NCI-H526 treated with DMSO at 0.1 percent for 48 hours (cell line): ENCODE data around the gene CTNNB1.

ENCODE experiments used
- DNase-seq: peaks from one replicate; lab custom pipeline; 2025; lab: John Stamatoyannopoulos, UW

Gene CTNNB1

DNA sequence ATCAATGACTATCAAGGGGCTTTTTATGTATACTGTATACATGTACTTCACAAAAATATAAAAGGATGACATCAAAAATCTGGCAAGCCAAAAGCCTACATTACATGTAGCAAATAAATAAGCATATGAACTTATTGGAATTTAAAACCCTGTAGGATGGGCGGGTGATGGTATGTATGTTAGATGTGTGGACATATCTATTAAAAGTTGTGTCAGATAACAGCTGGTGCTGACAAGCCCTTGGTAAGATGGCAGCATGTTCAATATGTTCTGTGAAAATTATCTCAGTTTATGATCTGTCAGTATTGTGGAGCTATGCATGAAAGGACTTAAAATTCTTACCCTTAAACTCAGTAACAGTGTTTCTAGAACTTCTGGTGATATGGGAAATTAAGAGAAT, 20.1 kb downstream of the CTNNB1 start:
- no peak for DNase-seq

DNA sequence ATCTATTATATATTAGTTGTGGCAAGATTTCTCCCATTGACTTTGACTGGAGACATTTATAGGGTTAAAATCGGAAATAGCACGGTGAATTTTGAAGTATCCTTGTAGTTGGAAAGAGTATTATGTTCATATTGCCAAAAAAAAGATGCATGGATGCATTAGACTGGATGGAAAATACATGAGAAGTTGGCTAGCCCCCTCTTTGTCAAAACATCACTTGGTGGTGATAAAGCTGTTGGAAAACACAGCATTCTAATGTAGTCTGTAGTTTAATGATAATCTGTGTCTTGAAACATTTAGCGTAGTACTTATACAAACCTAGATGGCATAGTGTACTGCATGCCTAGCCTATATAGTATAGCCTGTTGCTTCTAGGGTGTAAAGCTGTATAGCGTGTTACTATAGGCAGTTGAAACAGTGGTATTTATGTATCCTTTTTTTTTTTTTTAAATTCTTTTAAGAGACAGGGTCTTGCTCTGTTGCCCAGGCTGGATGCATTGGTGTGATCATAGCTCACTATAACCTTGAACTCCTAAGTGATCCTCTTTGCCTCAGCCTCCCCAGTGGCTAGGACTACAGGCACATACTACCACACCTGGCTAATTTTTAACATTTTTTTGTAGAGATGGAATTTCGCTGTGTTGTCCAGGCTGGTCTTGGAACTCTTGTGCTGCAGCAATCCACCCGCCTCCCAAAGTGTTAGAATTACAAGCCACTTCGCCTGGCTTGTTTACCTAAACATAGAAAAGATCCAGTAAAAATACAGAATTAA, 21.8 kb downstream of the CTNNB1 start:
- no peak for DNase-seq

- DNase-seq = no peak
Observed at GRCh38 chr3:41222012-41222411, 22.7 kb downstream of the CTNNB1 start.

DNA sequence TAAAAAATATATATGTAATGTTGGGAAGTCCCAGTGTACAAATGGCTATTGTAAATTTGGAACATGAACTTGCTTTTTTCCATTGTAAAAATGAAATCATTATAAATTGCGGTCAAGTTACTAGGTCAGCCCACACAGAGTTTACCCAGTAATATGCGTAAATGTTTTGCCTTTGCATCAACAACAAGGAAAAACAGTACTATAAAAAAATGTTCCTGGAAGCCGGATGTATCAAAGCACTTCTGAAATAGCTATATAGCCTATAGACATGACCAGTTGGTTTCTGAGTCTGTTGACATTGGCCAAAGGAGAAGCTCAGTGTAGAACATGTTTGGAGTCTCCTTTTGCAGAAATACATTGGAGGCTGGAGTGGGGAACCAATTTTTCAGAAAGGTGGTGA, 23.2 kb downstream of the CTNNB1 start:
- DNase-seq = no peak

GRCh38 chr3:41223078-41223477, 23.8 kb downstream of the CTNNB1 start:
- no peak for DNase-seq

GRCh38 chr3:41223691-41224090, 24.4 kb downstream of the CTNNB1 start:
- DNase-seq = no peak

- no peak for DNase-seq
Observed at GRCh38 chr3:41224120-41224806, 25.0 kb downstream of the CTNNB1 start.

DNA sequence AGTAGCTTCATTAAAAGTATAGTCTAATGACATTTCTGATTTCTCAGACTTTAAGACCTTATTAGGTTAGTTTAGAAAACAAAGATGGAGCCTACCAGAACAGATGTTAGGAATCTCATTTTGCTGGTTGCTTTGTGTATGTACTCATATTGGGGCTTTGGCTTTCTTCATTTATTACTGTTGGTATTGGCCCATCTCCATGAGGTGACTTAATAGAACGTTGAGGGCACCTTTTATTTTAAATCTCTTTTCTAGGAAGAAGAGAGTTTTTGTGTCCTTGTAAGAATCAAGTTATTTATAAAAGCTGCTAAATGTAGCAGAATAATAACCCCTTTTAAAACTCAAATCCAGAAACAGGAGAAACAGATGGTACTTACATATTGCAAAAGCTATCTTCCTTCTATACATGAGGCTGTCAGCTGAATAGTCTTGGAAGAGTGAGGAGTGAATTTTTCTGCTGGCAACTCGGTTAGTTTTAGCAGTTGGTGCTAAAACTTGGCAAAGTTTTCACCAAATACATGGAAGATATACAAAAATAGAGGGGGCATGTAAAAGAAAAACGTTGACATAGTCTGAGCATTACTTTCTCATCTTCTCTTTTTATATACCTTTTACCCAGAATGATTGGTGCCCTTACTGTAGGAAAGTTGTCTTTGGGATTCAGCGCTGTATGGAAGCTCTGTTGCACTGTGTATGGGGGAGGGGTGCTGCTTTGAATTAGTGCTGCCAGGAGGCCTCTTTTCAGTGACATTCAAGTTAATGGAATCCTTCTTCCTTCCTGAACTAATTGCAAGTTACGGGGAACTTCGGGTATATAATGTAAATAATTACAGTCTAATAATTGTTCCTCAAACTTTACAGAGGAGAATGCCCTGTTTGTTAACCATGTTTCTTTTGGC, 35.8 kb downstream of the CTNNB1 start:
- DNase-seq = no peak

GRCh38 chr3:41236228-41236627, 36.9 kb downstream of the CTNNB1 start:
- DNase-seq = no peak

DNA sequence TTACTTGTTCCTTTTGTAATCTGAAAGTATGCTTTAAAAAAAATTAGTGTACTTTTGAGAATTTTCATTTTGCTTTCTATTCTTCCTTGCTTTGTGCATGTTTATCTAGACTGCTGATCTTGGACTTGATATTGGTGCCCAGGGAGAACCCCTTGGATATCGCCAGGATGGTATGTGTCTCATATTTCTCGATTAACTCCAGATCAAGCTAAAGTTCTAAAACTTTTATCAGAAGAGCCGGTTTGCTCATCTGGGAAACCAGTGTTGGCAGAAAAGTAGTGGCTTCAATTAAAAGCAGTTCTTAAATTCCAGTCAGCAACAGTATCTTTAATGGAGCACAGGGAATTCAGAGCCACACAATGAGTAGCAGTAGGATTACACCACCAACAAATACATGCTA, 38.6 kb downstream of the CTNNB1 start:
- no peak for DNase-seq

GRCh38 chr3:41239587-41239986, 40.3 kb downstream of the CTNNB1 start:
- no peak for DNase-seq

GRCh38 chr3:41241161-41241560, 41.9 kb downstream of the CTNNB1 start:
- no peak for DNase-seq

DNA sequence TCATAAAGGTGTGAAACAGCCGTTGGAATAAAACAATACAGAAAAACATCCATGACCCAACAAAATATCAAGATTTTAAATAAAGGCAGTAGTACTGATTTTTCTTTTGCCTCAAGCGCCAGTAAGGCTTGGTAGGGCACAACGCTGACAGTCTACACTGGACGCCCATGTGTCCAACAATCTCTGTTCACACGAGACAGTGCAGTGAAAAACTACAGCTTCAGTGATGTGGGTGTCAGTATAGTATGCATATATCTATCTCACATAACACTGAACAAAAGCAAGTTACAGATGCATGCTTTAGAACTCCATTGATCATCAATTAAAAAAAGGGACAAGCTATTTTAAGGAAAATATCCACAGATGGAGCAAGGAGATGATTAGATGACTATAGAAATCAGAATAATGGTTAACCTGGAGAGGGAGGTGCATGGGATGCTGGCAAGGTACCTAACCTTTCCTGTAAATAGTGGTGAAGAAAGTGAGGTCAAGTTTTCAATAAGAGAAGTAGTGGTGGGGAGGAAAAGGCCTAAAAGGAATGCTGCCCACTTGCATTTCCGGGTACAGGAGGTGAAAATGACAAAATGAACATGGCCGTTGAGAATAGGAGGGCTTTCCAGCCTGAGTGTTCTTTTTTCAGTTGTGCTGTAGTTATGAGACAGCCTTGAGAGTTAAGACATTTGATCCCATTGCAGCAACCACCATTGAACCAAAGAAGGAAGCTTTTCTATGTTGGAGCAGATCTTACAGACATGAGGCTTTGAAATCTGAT, 42.7 kb downstream of the CTNNB1 start:
- DNase-seq = no peak

DNA sequence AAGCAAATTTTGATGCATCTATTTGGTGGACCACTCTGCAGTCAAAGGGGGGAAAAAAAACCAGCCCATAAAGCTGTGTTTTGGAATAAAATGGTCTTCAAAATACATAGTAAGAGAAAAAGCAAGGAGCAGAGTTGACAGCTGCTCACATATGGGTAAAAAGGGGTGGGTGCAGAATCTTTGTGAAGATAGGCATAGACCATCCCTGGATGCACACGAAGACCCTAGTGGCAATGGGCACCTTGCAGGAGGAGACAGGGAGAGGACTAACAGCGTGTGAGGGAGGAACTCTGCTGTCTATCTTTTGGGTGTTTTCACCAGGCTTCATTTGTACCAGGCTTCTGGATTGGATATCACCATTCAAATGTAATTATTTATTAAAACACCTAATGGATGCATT, 43.9 kb downstream of the CTNNB1 start:
- no peak for DNase-seq

DNA sequence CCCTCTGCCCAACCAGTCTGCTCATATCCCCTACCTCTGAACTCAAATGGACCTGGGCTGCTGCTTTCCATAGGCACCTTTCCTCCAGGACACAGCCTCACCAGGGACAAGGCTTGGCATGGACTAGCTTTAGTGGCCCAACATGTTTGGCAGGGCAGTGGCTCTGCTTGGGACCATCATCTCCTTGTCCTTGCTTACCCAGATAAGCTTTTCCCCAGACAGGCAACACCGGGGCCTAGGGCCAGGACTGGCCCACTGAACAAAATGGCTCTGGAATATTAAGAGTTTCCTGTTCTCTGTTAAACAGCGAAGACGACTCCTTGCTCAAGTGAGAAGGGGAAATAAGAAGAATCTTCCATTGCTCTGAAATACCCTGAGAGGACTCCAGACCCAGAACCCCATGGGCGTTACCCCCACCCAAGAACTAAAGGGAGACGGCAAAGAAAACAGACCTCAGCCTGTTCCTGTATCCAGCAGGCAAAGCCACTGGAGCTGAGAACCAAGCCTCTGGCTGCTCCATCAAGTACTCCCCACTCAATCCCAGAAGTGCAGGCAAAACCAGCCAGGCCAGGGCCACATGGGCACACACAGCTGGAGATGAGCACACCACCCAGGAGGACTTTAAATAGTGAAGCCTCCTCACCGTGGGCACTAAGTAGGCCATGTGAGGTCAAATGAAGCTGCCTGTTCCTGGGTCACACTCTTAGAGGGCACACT, 45.5 kb downstream of the CTNNB1 start:
- DNase-seq = no peak

DNA sequence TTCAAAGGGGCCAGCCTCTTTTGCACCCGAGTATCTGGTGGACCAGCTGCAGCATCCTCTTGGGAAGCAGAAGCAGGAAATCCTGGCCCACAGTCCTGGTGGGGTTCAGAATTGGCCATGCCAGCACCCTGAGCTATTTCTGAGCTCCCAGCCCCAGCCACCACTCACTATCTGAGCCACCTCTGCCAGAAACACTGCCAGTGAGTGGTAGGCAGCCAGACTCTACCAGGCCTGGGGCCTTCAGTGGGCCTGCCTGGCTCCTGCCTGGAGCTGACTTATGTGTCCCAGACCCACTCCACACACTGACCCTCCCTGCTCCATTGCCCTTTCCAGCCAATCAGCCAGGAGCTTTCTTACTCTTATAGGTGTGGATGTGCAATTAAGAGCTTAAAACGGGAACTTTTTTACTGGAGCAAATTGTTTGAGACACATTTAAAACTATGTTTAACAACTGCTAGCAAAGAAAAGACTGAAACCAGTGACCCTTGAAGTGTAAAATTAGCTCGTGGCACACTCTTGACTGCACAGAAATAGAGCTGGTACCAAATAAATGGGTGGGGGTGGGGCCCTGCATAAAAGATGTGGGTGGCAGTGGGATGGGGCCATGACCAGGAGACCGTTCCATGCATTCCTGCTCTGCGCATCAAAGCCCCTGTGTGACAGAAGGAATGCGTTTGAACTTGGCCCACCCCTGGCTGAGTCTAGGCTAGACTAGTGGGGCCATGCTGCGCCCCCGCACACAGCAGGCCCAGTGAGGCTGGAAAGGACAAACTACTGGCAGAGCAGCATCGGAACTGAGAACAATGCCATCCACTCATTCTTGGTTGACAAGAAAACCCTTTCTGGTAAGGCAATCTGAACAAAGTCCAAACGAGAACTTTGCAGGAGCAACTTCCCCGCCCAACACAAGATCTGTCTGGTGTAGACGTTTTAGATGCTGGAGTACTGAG, 48.0 kb downstream of the CTNNB1 start:
- DNase-seq = no peak

- DNase-seq = no peak
Observed at GRCh38 chr3:41248525-41248924, 49.2 kb downstream of the CTNNB1 start.

DNA sequence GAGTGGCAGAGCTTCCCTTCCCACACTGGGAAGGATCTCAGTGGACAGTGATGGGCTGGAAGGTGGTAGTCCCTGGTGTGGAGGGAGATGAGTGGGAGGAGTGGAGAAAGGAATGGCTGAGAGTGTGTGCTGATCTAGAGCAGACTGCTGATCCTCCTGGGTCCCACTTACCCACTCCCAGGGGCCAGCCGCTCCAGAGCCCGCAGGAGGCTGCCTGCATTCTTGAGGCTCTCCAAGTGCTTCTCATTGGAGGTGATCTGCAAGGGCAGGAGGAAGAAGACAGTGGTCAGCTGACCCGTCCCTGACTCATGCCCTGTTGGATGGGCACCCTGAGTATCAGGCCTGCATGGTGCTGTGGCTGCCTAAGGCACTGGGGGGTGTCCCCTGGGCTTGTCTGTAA, 50.0 kb downstream of the CTNNB1 start:
- DNase-seq = no peak

DNA sequence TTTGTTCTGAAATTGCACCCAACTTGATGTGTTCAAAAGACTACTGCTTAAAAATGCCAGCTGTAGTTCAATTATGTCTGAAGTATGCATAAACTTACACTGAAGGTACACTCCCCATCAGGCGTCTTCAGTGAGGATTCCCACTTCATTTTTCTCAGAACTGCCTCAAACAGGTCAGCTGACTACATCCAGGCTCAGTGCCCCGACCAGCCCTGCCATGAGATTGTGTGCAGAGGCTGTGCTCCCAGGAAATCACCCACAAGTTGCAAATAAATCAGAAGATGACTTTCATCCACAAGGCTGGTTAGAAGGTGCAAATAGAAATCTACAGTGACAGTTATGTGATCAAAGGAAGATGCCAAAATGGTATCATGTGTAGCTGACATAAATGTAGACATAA, 51.5 kb downstream of the CTNNB1 start:
- no peak for DNase-seq

DNA sequence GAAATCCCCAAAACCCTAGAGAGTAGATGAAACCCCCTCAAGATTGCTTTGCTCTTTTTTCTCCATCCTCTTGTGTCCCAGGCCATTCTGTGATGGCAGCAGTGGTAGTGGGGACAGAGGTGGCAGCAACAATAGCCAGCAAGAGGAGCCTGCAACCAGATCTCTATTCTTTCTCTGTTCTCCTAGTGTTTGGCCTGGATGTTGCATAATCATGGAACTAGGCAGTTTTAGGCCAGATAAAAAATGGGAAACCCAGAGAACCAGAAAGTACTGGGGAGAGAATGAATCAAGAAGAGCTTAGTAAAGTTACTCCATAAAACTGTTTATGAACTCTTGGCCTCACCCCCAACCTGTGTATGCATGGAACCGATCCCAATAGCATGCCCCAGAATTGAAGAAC, 52.3 kb downstream of the CTNNB1 start:
- DNase-seq = no peak
